ENCODE measurements around the gene TNFRSF1A.

DNA sequence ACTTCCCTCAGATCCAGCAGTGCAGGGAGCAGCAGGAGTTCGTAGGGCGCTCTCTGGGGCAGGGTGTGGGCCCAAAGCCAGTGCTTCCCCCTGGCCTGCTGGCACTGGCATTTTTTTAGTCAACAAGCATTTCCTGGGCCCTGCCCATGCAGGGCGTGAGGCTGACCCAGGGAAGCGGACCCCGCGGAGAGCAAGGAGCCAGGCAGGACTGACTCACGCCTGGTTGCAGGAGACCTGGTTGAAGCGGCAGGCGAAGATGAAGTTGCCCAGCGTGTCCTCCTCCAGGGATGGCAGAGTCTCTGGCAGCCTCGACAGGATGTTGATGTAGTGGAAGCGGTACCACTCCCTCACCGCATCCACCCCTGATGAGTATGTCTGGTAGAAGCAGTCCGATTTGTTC is 20.0 kb upstream of the TNFRSF1A start:
- TF ChIP-seq, protein P1, sequence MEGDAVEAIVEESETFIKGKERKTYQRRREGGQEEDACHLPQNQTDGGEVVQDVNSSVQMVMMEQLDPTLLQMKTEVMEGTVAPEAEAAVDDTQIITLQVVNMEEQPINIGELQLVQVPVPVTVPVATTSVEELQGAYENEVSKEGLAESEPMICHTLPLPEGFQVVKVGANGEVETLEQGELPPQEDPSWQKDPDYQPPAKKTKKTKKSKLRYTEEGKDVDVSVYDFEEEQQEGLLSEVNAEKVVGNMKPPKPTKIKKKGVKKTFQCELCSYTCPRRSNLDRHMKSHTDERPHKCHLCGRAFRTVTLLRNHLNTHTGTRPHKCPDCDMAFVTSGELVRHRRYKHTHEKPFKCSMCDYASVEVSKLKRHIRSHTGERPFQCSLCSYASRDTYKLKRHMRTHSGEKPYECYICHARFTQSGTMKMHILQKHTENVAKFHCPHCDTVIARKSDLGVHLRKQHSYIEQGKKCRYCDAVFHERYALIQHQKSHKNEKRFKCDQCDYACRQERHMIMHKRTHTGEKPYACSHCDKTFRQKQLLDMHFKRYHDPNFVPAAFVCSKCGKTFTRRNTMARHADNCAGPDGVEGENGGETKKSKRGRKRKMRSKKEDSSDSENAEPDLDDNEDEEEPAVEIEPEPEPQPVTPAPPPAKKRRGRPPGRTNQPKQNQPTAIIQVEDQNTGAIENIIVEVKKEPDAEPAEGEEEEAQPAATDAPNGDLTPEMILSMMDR (IDR thresholded peaks at IDR 0.05; ENCODE audit: low read depth, low read length, poor library complexity, severe bottlenecking), result no peak
- no peak for TF ChIP-seq EZH2phosphoT487 (IDR thresholded peaks at IDR 0.05; ENCODE audit: borderline replicate concordance, low read length)

All from DOHH2 (cell line).